ENCODE measurements around the gene ZNF366. TPM values are rescaled to one million over a fixed set of nuclear protein-coding genes. Genes with fewer than 3 reads are reported as not detected.

ZNF366 gene
- total and polyA plus RNA-seq, 2 of the 13 experiments (the other 11 are each of a cell fraction or from before 2014, with no cell fraction given) = not detected

DNA sequence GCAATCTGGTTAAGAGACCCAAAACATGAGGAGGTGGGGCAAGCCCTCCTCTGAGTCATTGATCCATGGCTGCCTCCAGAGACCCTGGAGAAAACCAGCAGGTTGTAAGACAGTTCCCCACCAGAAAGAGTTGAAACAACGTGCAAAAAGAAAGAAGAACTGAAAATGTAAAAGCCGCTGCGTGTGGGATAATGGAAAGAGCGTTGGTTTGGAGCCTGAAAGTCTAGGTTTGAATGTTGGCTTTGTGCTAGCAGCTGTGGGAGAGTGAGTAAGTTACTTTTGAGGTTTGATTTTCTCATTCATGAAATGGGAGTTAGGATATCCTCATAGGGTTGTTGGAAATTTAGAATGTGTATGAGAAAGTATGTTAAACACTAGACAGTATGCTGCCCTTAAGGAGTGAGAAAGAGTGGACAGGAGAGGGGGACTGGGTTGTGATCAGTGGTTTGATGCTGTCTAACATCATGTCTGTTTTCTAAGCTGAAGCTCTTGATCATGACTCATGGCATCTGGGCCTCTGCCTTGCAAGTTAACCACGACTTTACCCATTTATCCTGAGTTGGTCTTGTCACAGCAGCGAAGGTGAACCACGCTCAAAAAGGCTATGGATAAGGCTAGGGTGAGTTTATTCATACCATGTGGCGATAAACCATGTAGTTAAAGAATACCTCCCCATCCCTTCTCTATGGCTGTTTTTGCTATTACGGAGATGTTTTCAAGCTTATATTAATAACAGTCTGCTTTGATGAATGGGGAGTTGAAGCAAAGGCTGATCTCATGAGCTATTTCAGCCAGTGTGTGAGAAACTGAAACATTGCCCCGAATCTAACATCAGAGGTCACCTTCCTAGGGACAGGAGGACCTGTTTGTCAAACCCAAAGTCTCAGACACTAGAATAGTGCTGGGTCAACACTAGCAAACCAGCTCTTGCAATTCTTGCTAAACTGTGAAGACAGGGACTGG lies 41.3 kb downstream of the ZNF366 start:
- Histone ChIP-seq H3K27me3 (ENCODE audit: control insufficient read depth in 1 of 2, insufficient read depth in 2 of 2, low read length in 2 of 2) (peaks cover 0 to 28% of the 10 kb centered on the region in 2 experiments; a peak in 3 of 5 replicates), H3K27ac (ENCODE audit: extremely low read length, insufficient read depth, low read length) (no peak overlapping the region), H4K20me1 (ENCODE audit: insufficient read depth, low read length) (no peaks in the 10 kb centered on the region), H3K79me2 (ENCODE audit: insufficient read depth, low read length) (no peaks in the 10 kb centered on the region), H3K9ac (ENCODE audit: insufficient read depth, low read depth, low read length) (no peak overlapping the region), H3K4me3 (replicated peaks in 1 of 3; ENCODE audit: insufficient read depth in 1 of 3, low read depth in 2 of 3, low read length in 3 of 3) (no peak overlapping the region), H2AFZ (ENCODE audit: low read length) (no peak overlapping the region), H3K4me2 (ENCODE audit: low read depth, low read length) (no peak overlapping the region), H3K9me3 (ENCODE audit: low read length) (no peaks in the 10 kb centered on the region), H3K36me3 (replicated peaks in 1 of 2; ENCODE audit: control insufficient read depth in 1 of 2, insufficient read depth in 2 of 2, low read length in 2 of 2) (no peaks in the 10 kb centered on the region), H3K4me1 (ENCODE audit: insufficient read depth, low read length) (no peaks in the 10 kb centered on the region)
- TF ChIP-seq ZFP90 (CRISPR knock-in tag; IDR thresholded peaks at IDR 0.05; ENCODE audit: borderline replicate concordance) = no peak
- TF ChIP-seq THYN1 (CRISPR knock-in tag; IDR thresholded peaks at IDR 0.05; ENCODE audit: borderline replicate concordance, low read depth) = no peak
- TF ChIP-seq POLR2AphosphoS5 (IDR thresholded peaks at IDR 0.05; ENCODE audit: low read depth, low read length) = no peak
- no peak for TF ChIP-seq XRCC5 (optimal IDR thresholded peaks at IDR 0.05; ENCODE audit: low read length)
- TF ChIP-seq, protein P1, sequence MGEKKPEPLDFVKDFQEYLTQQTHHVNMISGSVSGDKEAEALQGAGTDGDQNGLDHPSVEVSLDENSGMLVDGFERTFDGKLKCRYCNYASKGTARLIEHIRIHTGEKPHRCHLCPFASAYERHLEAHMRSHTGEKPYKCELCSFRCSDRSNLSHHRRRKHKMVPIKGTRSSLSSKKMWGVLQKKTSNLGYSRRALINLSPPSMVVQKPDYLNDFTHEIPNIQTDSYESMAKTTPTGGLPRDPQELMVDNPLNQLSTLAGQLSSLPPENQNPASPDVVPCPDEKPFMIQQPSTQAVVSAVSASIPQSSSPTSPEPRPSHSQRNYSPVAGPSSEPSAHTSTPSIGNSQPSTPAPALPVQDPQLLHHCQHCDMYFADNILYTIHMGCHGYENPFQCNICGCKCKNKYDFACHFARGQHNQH (CRISPR knock-in tag; IDR thresholded peaks at IDR 0.05) = no peak
- TF ChIP-seq ZNF546 (CRISPR knock-in tag; conservative IDR thresholded peaks at IDR 0.05) = no peak
- no peak for TF ChIP-seq NCOA1 (CRISPR knock-in tag; IDR thresholded peaks at IDR 0.05)
- no peak for TF ChIP-seq RAD21 (CRISPR knock-in tag; IDR thresholded peaks at IDR 0.05)
- TF ChIP-seq, protein P2, sequence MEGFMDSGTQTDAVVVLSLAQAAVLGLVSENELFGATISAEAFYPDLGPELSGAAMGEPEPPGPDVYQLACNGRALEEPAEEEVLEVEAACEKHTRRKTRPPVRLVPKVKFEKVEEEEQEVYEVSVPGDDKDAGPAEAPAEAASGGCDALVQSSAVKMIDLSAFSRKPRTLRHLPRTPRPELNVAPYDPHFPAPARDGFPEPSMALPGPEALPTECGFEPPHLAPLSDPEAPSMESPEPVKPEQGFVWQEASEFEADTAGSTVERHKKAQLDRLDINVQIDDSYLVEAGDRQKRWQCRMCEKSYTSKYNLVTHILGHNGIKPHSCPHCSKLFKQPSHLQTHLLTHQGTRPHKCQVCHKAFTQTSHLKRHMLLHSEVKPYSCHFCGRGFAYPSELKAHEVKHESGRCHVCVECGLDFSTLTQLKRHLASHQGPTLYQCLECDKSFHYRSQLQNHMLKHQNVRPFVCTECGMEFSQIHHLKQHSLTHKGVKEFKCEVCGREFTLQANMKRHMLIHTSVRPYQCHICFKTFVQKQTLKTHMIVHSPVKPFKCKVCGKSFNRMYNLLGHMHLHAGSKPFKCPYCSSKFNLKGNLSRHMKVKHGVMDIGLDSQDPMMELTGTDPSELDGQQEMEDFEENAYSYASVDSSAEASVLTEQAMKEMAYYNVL (CRISPR knock-in tag; IDR thresholded peaks at IDR 0.05; ENCODE audit: borderline replicate concordance) = no peak
- TF ChIP-seq, protein P3, sequence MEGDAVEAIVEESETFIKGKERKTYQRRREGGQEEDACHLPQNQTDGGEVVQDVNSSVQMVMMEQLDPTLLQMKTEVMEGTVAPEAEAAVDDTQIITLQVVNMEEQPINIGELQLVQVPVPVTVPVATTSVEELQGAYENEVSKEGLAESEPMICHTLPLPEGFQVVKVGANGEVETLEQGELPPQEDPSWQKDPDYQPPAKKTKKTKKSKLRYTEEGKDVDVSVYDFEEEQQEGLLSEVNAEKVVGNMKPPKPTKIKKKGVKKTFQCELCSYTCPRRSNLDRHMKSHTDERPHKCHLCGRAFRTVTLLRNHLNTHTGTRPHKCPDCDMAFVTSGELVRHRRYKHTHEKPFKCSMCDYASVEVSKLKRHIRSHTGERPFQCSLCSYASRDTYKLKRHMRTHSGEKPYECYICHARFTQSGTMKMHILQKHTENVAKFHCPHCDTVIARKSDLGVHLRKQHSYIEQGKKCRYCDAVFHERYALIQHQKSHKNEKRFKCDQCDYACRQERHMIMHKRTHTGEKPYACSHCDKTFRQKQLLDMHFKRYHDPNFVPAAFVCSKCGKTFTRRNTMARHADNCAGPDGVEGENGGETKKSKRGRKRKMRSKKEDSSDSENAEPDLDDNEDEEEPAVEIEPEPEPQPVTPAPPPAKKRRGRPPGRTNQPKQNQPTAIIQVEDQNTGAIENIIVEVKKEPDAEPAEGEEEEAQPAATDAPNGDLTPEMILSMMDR (CRISPR knock-in tag; IDR thresholded peaks at IDR 0.05) = no peak
- TF ChIP-seq ELF3 (CRISPR knock-in tag; IDR thresholded peaks at IDR 0.05) = no peak
- no peak for TF ChIP-seq ELF4 (CRISPR knock-in tag; IDR thresholded peaks at IDR 0.05; ENCODE audit: borderline replicate concordance)
- no peak for TF ChIP-seq ZNF644 (CRISPR knock-in tag; IDR thresholded peaks at IDR 0.05; ENCODE audit: low read depth)
- no peak for TF ChIP-seq RFXAP (CRISPR knock-in tag; IDR thresholded peaks at IDR 0.05; ENCODE audit: borderline replicate concordance)
- no peak for FAIRE-seq
- intact Hi-C loops (cut with micrococcal nuclease; ENCODE audit: unreplicated experiment) (no loop called here), in situ Hi-C loops (cut with HindIII; ENCODE audit: extremely low pct_ligation_motif_present, low pct_unique_long_range_greater_than_20kb) (no loop called here)
- 16% methylated on average over 10 of the region's 10 CpGs for WGBS (ENCODE audit: low lambda C conversion rate)
- no peak for ATAC-seq
- ChIA-PET POLR2A (no interaction called here), CTCF (ENCODE audit: low intra/inter-chr PET ratio, low total read pairs) (no interaction called here)
- DNase-seq (ENCODE audit: low spot score) = no peak
- no TSS peak for BruUV-seq (replicated peaks)

Data from HepG2 (cell line).